ENCODE measurements around the gene RASSF5. TPM values are rescaled to one million over a fixed set of nuclear protein-coding genes. Genes with fewer than 3 reads are reported as not detected.

RASSF5 gene
- total RNA-seq, 4 donors from 2014 or later, result 6.6 to 23.0 (median 10.5) TPM

- TF ChIP-seq CTCF (IDR thresholded peaks at IDR 0.05), result no peak
- TF ChIP-seq POLR2A (IDR thresholded peaks at IDR 0.05; ENCODE audit: low read depth), result no peak
- no peak for TF ChIP-seq EP300 (IDR thresholded peaks at IDR 0.05)
- TF ChIP-seq POLR2AphosphoS5 (IDR thresholded peaks at IDR 0.05), result no peak
- 80% methylated on average over 4 of the region's 4 CpGs for WGBS
- Histone ChIP-seq H3K4me1 (peaks cover 0 to 8% (median 2%) of the 10 kb centered on the region in 4 donors), H3K36me3 (no peaks in the 10 kb centered on the region), H3K27me3 (no peaks in the 10 kb centered on the region), H3K9me3 (no peaks in the 10 kb centered on the region), H3K27ac (replicated peaks in 1 of 4) (no peak overlapping the region), H3K4me3 (no peak overlapping the region)
- DNase-seq (ENCODE audit: extremely low spot score), result no peak
- intact Hi-C loops (cut with DNase I), result no loop called here
Observed at GRCh38 chr1:206565995-206566394, 58.7 kb downstream of the RASSF5 start.

- TF ChIP-seq POLR2A (IDR thresholded peaks at IDR 0.05; ENCODE audit: low read depth) (no peak), CTCF (IDR thresholded peaks at IDR 0.05) (no peak), EP300 (IDR thresholded peaks at IDR 0.05) (no peak), POLR2AphosphoS5 (IDR thresholded peaks at IDR 0.05) (no peak)
- peaks cover 0 to 7% (median 0%) of the 10 kb centered on the region in 4 donors for H3K4me1 ChIP-seq
- 100% methylated on average over 1 of the region's 4 CpGs for WGBS
- H3K9me3 ChIP-seq, result no peaks in the 10 kb centered on the region
- H3K27me3 ChIP-seq, result no peaks in the 10 kb centered on the region
- intact Hi-C loops (cut with DNase I), result no loop called here
- no peak overlapping the region for H3K27ac ChIP-seq (replicated peaks in 1 of 4)
- no peaks in the 10 kb centered on the region for H3K36me3 ChIP-seq
- H3K4me3 ChIP-seq, result no peak overlapping the region
- no peak for DNase-seq (ENCODE audit: extremely low spot score)
Observed at GRCh38 chr1:206566999-206567398, 59.7 kb downstream of the RASSF5 start.

GRCh38 chr1:206568256-206568655, 60.9 kb downstream of the RASSF5 start:
- Histone ChIP-seq H3K36me3 (no peaks in the 10 kb centered on the region), H3K4me1 (peaks cover 0 to 4% (median 0%) of the 10 kb centered on the region in 4 donors), H3K27me3 (no peaks in the 10 kb centered on the region), H3K4me3 (no peak overlapping the region), H3K27ac (replicated peaks in 1 of 4) (no peak overlapping the region), H3K9me3 (no peaks in the 10 kb centered on the region)
- intact Hi-C loops (cut with DNase I), result no loop called here
- WGBS, result 91% methylated on average over 8 of the region's 10 CpGs
- no peak for TF ChIP-seq POLR2A (IDR thresholded peaks at IDR 0.05; ENCODE audit: low read depth)
- no peak for TF ChIP-seq EP300 (IDR thresholded peaks at IDR 0.05)
- TF ChIP-seq CTCF (IDR thresholded peaks at IDR 0.05), result no peak
- TF ChIP-seq POLR2AphosphoS5 (IDR thresholded peaks at IDR 0.05), result no peak
- no peak for DNase-seq (ENCODE audit: extremely low spot score)

- Histone ChIP-seq H3K9me3 (no peaks in the 10 kb centered on the region), H3K27me3 (no peaks in the 10 kb centered on the region), H3K4me1 (no peaks in the 10 kb centered on the region), H3K4me3 (no peak overlapping the region), H3K27ac (replicated peaks in 1 of 4) (no peak overlapping the region), H3K36me3 (no peaks in the 10 kb centered on the region)
- DNase-seq (ENCODE audit: extremely low spot score), result no peak
- no peak for TF ChIP-seq POLR2AphosphoS5 (IDR thresholded peaks at IDR 0.05)
- no peak for TF ChIP-seq CTCF (IDR thresholded peaks at IDR 0.05)
- no peak for TF ChIP-seq POLR2A (IDR thresholded peaks at IDR 0.05; ENCODE audit: low read depth)
- TF ChIP-seq EP300 (IDR thresholded peaks at IDR 0.05), result no peak
- 100% methylated on average over 7 of the region's 8 CpGs for WGBS
- intact Hi-C loops (cut with DNase I), result no loop called here
Observed at GRCh38 chr1:206568779-206569352, 61.5 kb downstream of the RASSF5 start.

- Histone ChIP-seq H3K4me3 (no peak overlapping the region), H3K36me3 (no peaks in the 10 kb centered on the region), H3K27me3 (no peaks in the 10 kb centered on the region), H3K4me1 (peaks cover 0 to 3% (median 0%) of the 10 kb centered on the region in 4 donors), H3K27ac (replicated peaks in 1 of 4) (no peak overlapping the region), H3K9me3 (no peaks in the 10 kb centered on the region)
- intact Hi-C loops (cut with DNase I), result no loop called here
- no peak for TF ChIP-seq CTCF (IDR thresholded peaks at IDR 0.05)
- TF ChIP-seq POLR2A (IDR thresholded peaks at IDR 0.05; ENCODE audit: low read depth), result no peak
- TF ChIP-seq EP300 (IDR thresholded peaks at IDR 0.05), result no peak
- TF ChIP-seq POLR2AphosphoS5 (IDR thresholded peaks at IDR 0.05), result no peak
- WGBS, result 89% methylated on average over 4 of the region's 4 CpGs
- DNase-seq (ENCODE audit: extremely low spot score), result no peak
Observed at GRCh38 chr1:206569556-206569955, 62.2 kb downstream of the RASSF5 start.
